MM.1S (cell line): ENCODE measurements around the gene TDRD12.

ENCODE experiments used
- DNase-seq: peaks from one replicate; pipeline ENCODE4 v3.0.0-alpha.2; 2015
- H2AFZ ChIP-seq: fragments of 300-600 bp; sonication (generic); 2 replicates; pipeline ENCODE4 v1.6.0; 2016; ENCODE audit warnings: antibody characterized with exemption, low read length
- H3F3A ChIP-seq: fragments of 300-600 bp; sonication (generic); 2 replicates; pipeline ENCODE4 v1.6.1; 2016; ENCODE audit warnings: mild to moderate bottlenecking, antibody characterized with exemption, low read length, moderate library complexity, mixed read lengths; ENCODE audit not compliant: insufficient read depth
- H3K27ac ChIP-seq: fragments of 300-600 bp; sonication (generic); 2 replicates; pipeline ENCODE4 v1.5.1; 2016; ENCODE audit warnings: mild to moderate bottlenecking, low read length
- H3K27me3 ChIP-seq: fragments of 300-600 bp; sonication (generic); replicated peaks from 2 replicates; pipeline ENCODE4 v1.6.0; 2016; ENCODE audit warnings: low read length; ENCODE audit not compliant: insufficient read depth
- H3K36me3 ChIP-seq: fragments of 300-600 bp; sonication (generic); replicated peaks from 2 replicates; pipeline ENCODE4 v1.6.1; 2016; ENCODE audit warnings: mild to moderate bottlenecking, low read length, mixed read lengths; ENCODE audit not compliant: insufficient read depth
- H3K4me1 ChIP-seq: fragments of 300-600 bp; sonication (generic); 2 replicates; pipeline ENCODE4 v1.6.1; 2016; ENCODE audit warnings: low read length, mixed read lengths
- H3K4me2 ChIP-seq: fragments of 300-600 bp; sonication (generic); 2 replicates; pipeline ENCODE4 v1.6.0; 2016; ENCODE audit warnings: low read depth, low read length
- H3K4me3 ChIP-seq: fragments of 300-600 bp; sonication (generic); 2 replicates; pipeline ENCODE4 v1.5.1; 2016; ENCODE audit warnings: low read length, mixed read lengths
- H3K79me2 ChIP-seq: fragments of 300-600 bp; sonication (generic); 2 replicates; pipeline ENCODE4 v1.6.1; 2016; ENCODE audit warnings: mixed run types, low read length, mixed read lengths
- H3K9ac ChIP-seq: fragments of 300-600 bp; sonication (generic); 2 replicates; pipeline ENCODE4 v1.6.1; 2016; ENCODE audit warnings: low read length, mixed read lengths
- H3K9me2 ChIP-seq: fragments of 300-600 bp; sonication (generic); replicated peaks from 2 replicates; pipeline ENCODE4 v1.6.1; 2016; ENCODE audit warnings: mild to moderate bottlenecking, low read length, mixed read lengths; ENCODE audit not compliant: insufficient read depth
- H3K9me3 ChIP-seq: fragments of 300-600 bp; sonication (generic); replicated peaks from 2 replicates; pipeline ENCODE4 v1.6.1; 2016; ENCODE audit warnings: mild to moderate bottlenecking, low read length, mixed read lengths; ENCODE audit not compliant: insufficient read depth
- H4K20me1 ChIP-seq: fragments of 300-600 bp; sonication (generic); 2 replicates; pipeline ENCODE4 v1.6.1; 2016; ENCODE audit warnings: mild to moderate bottlenecking, low read length, moderate library complexity, mixed read lengths; ENCODE audit not compliant: insufficient read depth
- EZH2 ChIP-seq: fragments of 300-600 bp; sonication (generic); optimal IDR thresholded peaks from 2 replicates; pipeline ENCODE3; 2017; ENCODE audit warnings: low read depth, mild to moderate bottlenecking, antibody characterized with exemption, low read length, mixed read lengths
- EZH2phosphoT487 ChIP-seq: fragments of 300-600 bp; sonication (generic); IDR thresholded peaks from 2 replicates; pipeline ENCODE4 v1.6.1; 2018; ENCODE audit warnings: antibody characterized with exemption, low read length
- TF ChIP-seq, protein P1 (sequence below): fragments of 300-600 bp; sonication (generic); IDR thresholded peaks from 2 replicates; pipeline ENCODE4 v1.5.1; 2016; ENCODE audit warnings: antibody characterized with exemption, low read length, mixed read lengths

The TDRD12 gene

GRCh38 chr19:32873247-32873959 is 153.8 kb downstream of the TDRD12 start:
- no peak overlapping the region for H2AFZ ChIP-seq
- H3K4me2 ChIP-seq: no peak overlapping the region
- DNase-seq: no peak
- no peak overlapping the region for H3K27ac ChIP-seq
- H3K9me2 ChIP-seq: no peaks in the 10 kb centered on the region
- H3K36me3 ChIP-seq: no peaks in the 10 kb centered on the region
- H3K9ac ChIP-seq: no peak overlapping the region
- H3K27me3 ChIP-seq: no peaks in the 10 kb centered on the region
- H3K4me3 ChIP-seq: no peak overlapping the region
- H3K4me1 ChIP-seq: no peaks in the 10 kb centered on the region
- TF ChIP-seq EZH2 (no peak), EZH2phosphoT487 (no peak)
- TF ChIP-seq, protein P1, sequence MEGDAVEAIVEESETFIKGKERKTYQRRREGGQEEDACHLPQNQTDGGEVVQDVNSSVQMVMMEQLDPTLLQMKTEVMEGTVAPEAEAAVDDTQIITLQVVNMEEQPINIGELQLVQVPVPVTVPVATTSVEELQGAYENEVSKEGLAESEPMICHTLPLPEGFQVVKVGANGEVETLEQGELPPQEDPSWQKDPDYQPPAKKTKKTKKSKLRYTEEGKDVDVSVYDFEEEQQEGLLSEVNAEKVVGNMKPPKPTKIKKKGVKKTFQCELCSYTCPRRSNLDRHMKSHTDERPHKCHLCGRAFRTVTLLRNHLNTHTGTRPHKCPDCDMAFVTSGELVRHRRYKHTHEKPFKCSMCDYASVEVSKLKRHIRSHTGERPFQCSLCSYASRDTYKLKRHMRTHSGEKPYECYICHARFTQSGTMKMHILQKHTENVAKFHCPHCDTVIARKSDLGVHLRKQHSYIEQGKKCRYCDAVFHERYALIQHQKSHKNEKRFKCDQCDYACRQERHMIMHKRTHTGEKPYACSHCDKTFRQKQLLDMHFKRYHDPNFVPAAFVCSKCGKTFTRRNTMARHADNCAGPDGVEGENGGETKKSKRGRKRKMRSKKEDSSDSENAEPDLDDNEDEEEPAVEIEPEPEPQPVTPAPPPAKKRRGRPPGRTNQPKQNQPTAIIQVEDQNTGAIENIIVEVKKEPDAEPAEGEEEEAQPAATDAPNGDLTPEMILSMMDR: no peak
- no peaks in the 10 kb centered on the region for H4K20me1 ChIP-seq
- H3K9me3 ChIP-seq: no peaks in the 10 kb centered on the region
- no peaks in the 10 kb centered on the region for H3F3A ChIP-seq
- no peaks in the 10 kb centered on the region for H3K79me2 ChIP-seq

GRCh38 chr19:32874605-32875004 is 155.0 kb downstream of the TDRD12 start:
- TF ChIP-seq EZH2phosphoT487: no peak
- TF ChIP-seq, protein P1: no peak
- TF ChIP-seq EZH2: no peak
- Histone ChIP-seq H3K9me2 (no peaks in the 10 kb centered on the region), H3K9ac (no peak overlapping the region), H4K20me1 (no peaks in the 10 kb centered on the region), H3K4me3 (no peak overlapping the region), H3K4me2 (no peak overlapping the region), H3K27me3 (no peaks in the 10 kb centered on the region), H3K27ac (no peak overlapping the region), H3K9me3 (no peaks in the 10 kb centered on the region), H2AFZ (no peak overlapping the region), H3K36me3 (no peaks in the 10 kb centered on the region), H3K4me1 (no peaks in the 10 kb centered on the region), H3K79me2 (no peaks in the 10 kb centered on the region), H3F3A (no peaks in the 10 kb centered on the region)
- no peak for DNase-seq

- no peaks in the 10 kb centered on the region for H3F3A ChIP-seq
- H2AFZ ChIP-seq: no peak overlapping the region
- no peaks in the 10 kb centered on the region for H3K9me3 ChIP-seq
- no peaks in the 10 kb centered on the region for H3K36me3 ChIP-seq
- no peaks in the 10 kb centered on the region for H3K4me1 ChIP-seq
- H3K4me2 ChIP-seq: no peak overlapping the region
- H4K20me1 ChIP-seq: no peaks in the 10 kb centered on the region
- H3K79me2 ChIP-seq: no peaks in the 10 kb centered on the region
- no peaks in the 10 kb centered on the region for H3K9me2 ChIP-seq
- no peak for DNase-seq
- no peak overlapping the region for H3K4me3 ChIP-seq
- no peaks in the 10 kb centered on the region for H3K27me3 ChIP-seq
- no peak overlapping the region for H3K9ac ChIP-seq
- no peak overlapping the region for H3K27ac ChIP-seq
- no peak for TF ChIP-seq EZH2phosphoT487
These were observed 155.9 kb downstream of the TDRD12 start for GRCh38 chr19:32875428-32875827.

DNA sequence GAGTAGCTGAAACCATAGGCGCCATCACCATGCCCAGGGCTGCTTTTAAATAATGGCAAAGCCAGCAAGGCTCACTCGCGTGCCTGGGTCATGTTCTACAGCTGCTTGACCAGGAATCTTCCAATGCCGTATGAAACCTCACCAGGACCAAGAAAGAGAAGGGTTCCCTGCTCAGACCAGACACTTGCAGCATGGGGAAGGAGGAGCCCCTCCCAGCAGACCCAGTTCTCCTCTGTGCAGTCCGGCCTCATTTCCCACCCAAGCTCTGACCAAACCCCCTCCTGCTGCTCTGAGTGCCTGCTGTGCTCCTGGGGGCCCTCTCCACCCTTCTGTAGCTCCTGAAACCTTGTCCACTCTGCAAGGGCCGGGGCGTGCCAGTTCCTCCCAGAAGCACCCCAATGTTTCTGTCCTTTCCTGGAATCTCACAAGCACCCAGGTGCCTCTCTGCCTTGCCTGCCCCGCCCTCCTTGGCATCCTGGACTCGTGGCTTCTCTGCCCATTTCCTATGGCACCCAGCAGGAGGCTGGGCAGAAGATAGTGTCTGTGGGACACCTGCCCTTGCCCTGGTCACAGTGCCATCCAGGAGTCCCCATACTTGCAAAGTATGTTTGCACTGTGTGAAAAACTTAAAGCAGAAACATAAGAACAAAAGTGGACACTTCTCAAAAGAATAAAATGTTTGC is 156.8 kb downstream of the TDRD12 start:
- H3K4me1 ChIP-seq: no peaks in the 10 kb centered on the region
- H4K20me1 ChIP-seq: no peaks in the 10 kb centered on the region
- no peaks in the 10 kb centered on the region for H3K27me3 ChIP-seq
- H3K79me2 ChIP-seq: no peaks in the 10 kb centered on the region
- no peak overlapping the region for H3K9ac ChIP-seq
- no peaks in the 10 kb centered on the region for H3K9me2 ChIP-seq
- TF ChIP-seq EZH2phosphoT487: no peak
- TF ChIP-seq, protein P1: no peak
- TF ChIP-seq EZH2: no peak
- H2AFZ ChIP-seq: no peak overlapping the region
- no peak overlapping the region for H3K4me3 ChIP-seq
- no peaks in the 10 kb centered on the region for H3F3A ChIP-seq
- no peak overlapping the region for H3K4me2 ChIP-seq
- H3K9me3 ChIP-seq: no peaks in the 10 kb centered on the region
- no peaks in the 10 kb centered on the region for H3K36me3 ChIP-seq
- DNase-seq: no peak
- no peak overlapping the region for H3K27ac ChIP-seq
